HG03442 (cell line): ENCODE measurements around the gene NRGN.

ENCODE experiments used
- ATAC-seq: cut with Tn5 transposase; IDR thresholded peaks from one replicate; pipeline ENCODE4 v1.9.1; 2021; ENCODE audit warnings: mild to moderate bottlenecking, moderate library complexity; ENCODE audit not compliant: unreplicated experiment

Gene NRGN

GRCh38 chr11:124739479-124740276 is at the start of gene NRGN:
Gene NRGN, plus strand, starts transcription at chr11:124739942. Its CDS starts 143 bp downstream, at chr11:124740085.
- peak; percentile 96 for ATAC-seq

- no peak for ATAC-seq
Observed at GRCh38 chr11:124693142-124693541, 46.6 kb upstream of the NRGN start.

DNA sequence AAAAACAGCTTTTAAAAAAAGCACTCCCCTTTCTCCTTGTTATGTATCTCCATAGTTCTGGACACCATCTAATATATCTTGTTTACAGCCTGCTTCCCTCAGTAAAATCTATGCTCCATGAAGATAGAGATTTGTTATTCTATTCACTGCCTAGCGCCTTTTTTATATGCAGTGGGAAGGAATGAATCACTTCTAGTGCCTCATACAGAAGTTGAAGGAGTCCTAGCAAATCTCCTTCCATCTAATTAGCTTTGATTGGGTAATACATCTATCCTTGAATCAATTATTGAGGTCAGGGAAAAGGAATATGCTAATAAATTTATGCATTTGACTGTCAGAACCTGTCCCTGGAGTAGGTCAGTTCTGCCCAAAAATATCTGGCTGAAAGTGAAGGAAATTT is 40.2 kb upstream of the NRGN start:
- no peak for ATAC-seq

- ATAC-seq = no peak
Observed at GRCh38 chr11:124700028-124700427, 39.7 kb upstream of the NRGN start.

DNA sequence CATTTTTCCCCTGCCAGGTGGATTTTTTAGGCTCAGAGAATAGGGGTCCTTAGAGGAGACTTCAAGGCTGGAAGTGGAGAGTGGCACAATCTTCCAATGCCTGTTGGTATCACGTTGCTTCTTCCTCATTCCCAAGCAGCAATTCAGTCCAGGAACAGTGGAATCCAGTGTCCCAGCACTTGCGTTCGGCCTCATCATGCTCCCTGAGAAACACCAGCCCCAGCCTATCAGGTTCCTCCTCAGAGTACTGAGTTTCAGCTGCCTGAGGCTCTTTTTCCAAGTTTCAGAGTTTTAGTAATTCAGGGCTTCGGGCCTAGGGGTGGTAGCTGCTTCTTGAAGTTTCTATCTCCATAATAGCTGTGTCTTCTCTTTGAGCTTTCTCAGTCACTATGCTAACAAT is 31.9 kb upstream of the NRGN start:
- ATAC-seq = no peak

DNA sequence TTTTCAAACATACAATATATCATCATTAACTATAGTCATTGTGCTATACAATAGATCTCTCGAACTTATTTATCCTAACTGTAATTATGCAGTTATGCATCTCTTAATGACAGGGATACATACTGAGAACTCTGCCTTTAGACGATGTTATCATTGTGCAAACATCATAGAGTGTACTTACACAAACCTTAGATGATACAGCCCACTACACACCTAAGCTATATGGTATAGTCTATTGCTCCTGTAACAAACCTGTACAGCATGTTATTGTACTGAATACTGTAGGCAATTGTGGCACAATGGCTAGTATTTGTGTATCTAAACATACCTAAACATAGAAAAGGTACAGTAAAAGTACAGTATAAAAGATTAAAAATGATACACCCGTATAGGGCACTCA is 27.4 kb upstream of the NRGN start:
- ATAC-seq = no peak

DNA sequence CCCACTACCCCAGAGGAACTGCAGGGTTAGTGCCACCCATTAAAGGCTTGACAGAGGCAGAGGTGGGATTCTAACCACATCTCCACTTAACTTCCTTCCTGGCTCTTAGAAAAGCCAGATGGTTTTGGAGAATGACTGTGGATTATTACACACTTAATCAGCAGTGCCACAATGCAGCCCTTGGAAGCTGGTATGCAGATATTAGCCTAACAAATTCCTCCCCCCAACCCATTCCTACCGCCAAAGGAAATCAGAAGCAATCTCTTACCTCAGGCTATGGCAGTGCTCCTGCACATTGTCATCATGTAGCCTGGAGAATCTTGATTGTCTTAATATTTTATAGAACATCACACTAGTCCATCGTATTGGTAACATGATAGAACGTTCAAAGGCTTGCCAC is 23.2 kb upstream of the NRGN start:
- ATAC-seq = no peak

DNA sequence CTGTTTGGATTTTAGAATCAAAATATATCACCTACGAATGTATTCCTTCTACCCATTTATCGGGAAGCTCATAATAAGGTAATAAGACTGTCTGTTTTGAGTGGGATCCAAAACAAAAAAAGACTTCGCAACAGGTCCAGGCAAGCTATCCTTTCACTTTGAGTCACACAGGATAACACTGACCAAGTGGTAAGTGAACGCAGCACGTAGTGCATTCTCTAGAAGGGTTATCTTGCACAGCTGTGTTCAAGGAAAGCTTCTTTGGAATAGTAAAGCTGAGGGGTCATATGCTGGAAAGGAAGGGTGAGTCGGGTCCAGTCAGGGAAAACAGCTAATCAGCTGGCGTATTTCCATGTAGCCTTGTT is 22.3 kb upstream of the NRGN start:
- ATAC-seq = peak; percentile 81

DNA sequence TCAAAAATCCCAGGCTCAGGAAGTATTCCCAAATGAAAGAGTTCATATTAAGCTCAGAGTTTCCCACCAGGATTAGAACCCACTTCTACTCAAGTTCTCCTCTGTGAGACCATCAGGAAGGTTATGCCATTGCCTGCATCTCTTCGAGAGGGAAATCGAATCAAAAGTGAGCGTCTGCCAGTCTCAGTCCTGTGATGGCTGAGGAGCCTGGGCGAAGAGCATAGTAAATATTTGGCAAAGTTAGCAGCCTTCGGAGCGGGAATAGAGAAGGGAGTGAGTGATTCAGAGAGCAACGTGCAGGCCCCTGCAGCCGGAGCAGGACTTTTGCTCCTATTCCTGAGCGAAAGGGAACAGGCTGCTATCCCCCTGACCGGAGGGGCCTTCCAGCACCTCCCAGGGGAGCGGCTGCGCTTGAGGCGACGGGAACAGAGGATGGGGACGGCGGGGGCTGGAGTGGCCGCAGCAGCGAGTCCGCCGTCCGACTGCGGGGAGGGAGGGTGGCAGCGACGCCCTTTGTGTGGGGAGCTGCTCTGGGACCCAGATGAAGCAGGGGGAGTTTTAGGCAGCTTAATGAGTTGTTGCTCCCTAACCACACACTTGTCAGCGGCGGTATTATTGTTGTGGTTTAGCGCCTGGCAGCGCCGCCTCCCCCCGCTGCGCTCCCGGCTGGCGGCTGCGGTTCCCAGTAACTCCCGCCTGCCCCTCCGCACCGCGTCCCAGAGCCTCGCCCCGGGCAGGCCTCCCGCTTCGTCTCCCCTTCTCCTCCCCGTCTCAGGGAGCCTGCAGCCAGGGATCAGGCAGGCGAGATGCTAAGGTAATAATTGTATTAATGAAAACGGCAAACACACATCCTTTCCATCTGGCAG is 21.7 kb upstream of the NRGN start:
- ATAC-seq = no peak

DNA sequence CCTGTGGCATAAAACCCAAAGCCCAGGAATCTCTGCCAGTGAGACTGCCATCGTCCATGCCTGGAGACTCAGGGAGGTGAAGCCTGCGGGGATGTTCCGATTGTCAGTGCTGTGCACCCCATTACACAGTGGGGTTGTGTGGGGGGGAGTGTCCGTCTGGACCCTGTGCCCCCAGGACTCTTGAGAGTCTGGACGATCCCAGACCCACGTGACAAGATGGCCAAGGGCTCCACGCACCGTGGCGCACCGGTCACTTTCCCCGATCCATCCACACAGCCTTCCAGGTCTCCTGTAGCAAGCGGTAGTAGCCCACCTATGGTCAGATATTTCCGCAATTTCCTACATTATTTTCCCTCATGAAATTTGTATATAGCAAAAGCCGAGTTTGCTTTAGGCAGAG is 20.9 kb upstream of the NRGN start:
- ATAC-seq = no peak

DNA sequence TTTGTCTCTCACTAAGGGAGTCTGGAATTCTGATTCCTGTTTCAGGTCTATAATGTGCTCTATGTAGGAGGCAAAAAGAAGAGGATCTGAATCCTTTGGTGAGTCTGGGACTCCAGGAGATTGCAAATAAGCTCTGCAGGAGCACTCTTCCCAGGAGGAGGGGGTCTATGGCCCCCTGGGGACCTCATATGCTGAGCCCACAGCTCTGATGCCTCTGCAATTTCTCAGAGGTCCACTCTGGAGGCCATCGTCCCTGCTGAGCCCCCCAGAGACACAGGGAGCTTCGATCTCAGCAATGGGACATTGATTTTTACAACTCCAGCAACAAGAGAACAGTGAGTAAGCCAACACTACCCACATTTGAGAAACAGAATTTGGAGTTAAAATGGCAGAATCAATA is 20.2 kb upstream of the NRGN start:
- ATAC-seq = no peak

- no peak for ATAC-seq
Observed at GRCh38 chr11:124722176-124722575, 17.6 kb upstream of the NRGN start.

- ATAC-seq = peak; percentile 70
Observed at GRCh38 chr11:124724979-124725718, 14.6 kb upstream of the NRGN start.

GRCh38 chr11:124725719-124726105 is 14.0 kb upstream of the NRGN start:
- peak; percentile 20 for ATAC-seq

DNA sequence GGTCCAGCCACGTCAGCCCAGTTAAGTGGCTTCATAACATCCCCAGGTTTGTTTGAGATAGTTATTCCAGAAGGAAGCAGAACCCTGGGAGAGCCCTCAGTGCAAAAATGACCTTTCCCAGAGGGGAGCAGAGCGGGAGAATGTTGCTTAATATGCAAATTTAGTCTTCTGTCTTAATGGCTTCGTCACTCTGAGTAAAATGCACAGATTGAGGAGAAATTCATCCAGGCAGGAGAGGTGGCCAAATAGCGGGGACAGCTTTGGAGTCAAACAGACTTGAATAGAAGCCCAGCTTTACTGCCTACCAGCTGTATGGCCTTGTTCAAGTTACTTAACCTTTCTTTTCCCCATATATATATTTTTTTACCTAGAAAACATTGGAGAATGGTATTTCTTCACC is 12.3 kb upstream of the NRGN start:
- ATAC-seq = no peak

DNA sequence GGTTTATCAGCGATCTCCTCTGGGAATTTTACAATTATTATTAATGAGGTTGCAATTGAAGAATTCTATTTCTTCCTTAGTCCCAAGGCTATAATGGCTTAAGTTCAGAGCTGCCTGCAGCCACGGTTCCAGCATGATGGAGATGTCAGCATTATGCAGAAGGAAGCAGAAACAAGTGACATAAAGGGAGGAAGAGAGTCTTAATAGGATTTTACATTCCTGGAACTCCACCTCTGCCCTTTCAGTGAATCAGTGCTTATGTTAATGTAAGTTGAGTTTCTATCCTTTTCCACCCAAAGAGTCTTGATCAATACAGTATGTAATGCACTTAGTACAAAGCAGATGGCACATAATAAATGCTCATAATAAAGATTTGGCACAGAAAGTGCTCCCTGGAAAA is 11.6 kb upstream of the NRGN start:
- no peak for ATAC-seq

DNA sequence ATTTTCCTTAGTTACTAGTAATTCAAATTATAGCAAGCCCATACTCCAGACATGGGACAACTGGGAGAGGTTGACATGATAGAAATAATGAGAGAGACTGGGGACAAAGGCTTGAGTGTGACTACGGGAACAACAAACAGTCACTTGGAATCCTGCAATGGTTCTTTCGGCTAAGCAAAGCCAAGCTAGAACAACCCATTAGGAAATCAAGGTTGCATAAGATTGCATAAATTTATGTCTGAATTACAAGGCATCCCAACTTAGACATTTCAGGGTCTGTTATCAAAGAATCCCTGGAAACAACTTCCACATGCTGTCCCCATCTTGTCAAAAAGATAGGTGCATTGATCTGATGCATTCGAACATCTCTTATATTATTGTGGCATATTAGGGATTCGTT is 10.2 kb upstream of the NRGN start:
- ATAC-seq = no peak

DNA sequence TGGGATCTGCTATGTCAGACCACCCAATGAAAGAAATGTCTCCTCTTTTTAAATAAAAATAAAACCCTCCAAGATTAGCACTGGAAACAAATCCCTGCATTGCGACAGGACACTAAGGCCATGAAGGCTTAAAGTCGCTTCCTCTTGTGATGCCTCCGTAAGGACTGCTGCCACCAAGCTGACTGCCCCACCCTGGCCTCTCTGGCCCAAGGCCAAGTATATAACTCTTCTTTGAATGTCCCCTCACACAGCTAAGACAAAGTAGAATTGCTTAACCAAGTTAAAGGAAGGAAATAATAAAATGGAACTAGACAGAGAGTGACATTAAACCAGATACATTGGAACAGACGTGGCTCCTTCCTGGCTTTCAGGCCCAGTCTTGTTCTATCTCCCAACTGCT is 7.5 kb upstream of the NRGN start:
- no peak for ATAC-seq

DNA sequence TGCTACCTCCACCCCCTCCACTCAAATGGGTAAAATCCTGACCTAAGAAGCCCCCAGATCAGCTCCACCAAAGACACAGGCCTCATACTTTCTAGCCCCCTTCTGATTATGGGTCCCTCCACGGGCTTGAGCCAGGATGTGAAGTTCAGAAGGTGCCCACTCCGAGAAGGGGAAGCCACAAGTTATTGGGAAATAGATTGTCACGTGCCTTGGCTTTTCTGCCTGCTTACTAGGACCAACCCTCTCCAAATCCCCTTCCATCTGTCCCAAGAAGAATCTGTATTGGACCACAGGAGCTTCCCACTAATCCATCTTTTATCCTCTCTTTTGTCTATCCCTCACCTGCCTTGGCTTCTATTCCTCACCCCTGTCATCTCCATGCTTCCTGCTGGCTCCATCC is 3.0 kb upstream of the NRGN start:
- no peak for ATAC-seq

DNA sequence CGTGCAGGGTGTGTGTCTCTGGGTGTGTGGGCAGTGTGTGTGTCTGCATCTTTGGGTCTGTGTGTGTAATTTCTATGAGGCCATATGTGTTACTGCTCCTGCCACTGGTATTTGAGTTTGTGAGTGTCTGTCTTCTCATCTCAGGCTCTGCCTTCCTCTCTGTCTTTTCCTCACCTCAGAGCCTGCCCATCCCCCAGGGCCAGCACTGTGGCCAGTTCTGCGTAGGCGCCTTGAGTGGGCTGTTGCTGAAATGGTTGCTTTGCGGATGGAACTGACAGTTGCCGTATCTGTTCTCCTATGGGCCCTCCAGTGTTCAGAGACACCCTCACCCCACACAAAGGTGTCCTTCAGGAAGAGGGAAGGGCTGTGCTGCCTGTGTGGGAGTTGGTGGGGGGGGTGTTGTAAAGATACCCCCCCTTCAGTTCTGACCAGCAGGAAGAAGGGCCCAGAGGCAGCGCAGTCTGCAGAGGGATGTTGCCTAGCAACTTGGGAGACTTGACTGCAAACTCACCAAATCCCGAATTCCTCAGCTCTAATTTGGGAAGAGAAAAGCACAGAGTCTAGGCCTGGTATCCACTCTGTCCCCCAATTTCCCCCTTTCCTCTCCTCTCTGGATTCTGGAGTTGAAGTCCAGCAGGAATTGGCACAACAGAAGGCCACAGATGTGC is 2.0 kb upstream of the NRGN start:
- no peak for ATAC-seq
